T47D (cell line): ENCODE measurements around the gene ATP5ME.

Experiments
- DNase-seq, 2 experiments: peaks; one replicate each; pipeline versions ENCODE4 v3.0.0 to v3.0.0-alpha.2; 2011 to 2012; ENCODE audit warnings: low read depth in 1 of 2, low spot score in 1 of 2
- JUND ChIP-seq: IDR thresholded peaks from 2 replicates; pipeline ENCODE4 v1.6.1; 2012; ENCODE audit warnings: low read depth
- in situ Hi-C: cut with HindIII; loops from 2 replicates; pipeline ENCODE4 v1.10.0; 2016; ENCODE audit warnings: low sequenced_read_pairs, low pct_unique_long_range_greater_than_20kb

The ATP5ME gene

DNA sequence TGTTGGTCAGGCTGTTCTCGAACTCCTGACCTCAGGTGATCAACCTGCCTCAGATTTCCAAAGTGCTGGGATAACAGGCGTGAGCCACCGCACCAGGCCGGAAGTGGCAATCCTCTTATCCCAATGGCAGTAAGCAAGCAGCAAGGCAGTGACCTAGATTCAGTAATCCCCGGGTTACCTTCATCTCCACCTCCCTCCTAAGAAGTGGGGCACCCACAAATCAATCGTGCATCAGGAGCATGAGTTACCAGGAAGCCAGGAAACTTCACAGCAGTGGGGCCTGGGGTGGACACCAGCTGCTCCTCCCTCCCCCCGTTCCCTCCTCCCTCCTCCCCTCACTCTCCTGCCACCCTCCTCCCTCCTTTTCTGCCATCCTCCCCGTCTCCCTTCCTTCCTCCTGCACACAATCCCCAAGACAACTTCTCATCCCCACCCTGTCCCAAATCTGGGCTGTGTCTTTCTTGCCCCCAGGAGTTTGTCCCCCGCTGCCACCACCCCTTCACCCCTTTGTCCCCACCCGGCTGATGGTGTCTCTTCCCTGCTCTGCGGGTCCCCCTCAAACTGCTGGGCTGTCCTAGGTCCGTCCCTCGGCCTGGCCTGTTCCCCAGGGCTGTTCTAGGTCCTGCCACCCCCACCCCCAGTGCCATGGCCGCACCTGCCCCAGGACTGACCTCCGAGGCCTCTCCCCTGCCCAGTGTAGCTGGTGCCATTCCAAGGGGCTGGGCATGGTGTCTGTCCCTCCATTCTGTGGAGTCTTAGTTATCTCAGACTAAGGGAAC, 46.5 kb downstream of the ATP5ME start:
- in situ Hi-C loops, result no loop called here

DNA sequence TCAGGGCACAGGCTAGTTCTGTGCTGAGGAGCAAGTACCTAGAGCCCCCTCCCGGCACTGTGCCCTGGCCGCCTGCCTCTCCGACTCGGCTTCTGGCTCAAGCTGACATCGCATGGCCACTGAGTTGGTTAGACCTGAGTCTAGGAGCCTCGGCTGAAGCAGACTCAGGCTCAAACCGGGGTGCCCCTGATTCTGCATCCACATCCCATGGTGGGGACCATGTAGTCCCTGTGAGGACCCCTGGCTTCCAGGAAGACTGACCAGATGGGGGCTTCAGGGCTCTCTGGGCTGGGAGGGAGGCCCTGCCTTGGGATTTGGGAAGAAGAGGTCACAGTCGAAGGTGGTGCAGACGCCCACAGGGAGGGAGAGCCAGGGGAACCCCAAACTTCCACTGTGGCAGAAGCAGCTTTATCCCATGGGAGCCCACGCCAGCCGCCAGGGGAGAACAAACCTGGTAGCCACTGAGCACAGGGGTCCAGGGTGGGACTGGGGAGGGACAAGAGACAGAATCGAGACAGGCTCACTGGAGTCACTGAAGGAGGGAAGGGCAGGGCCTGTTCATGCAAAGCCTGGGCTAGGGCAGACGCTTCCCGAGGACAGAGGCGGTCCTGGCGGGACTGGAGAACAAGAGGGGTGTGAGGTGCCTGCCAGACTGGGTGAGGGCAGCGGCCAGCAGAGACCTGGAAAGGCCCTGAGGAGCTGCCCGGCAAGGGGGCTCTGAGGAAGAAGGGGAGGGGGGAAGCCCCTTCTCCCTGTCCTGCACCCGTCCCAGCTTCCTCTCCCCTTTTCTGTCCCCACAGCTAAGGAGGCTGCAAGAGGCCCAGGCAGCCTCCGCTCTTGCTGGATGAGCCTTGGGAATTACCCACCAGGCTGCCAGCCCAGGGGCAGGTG, 47.6 kb downstream of the ATP5ME start:
- DNase-seq, result no peak
- TF ChIP-seq JUND, result no peak
- in situ Hi-C loops, result no loop called here

More for the DNA sequence above, 46.5 kb downstream of the ATP5ME start:
- DNase-seq, result no peak
- no peak for TF ChIP-seq JUND

DNA sequence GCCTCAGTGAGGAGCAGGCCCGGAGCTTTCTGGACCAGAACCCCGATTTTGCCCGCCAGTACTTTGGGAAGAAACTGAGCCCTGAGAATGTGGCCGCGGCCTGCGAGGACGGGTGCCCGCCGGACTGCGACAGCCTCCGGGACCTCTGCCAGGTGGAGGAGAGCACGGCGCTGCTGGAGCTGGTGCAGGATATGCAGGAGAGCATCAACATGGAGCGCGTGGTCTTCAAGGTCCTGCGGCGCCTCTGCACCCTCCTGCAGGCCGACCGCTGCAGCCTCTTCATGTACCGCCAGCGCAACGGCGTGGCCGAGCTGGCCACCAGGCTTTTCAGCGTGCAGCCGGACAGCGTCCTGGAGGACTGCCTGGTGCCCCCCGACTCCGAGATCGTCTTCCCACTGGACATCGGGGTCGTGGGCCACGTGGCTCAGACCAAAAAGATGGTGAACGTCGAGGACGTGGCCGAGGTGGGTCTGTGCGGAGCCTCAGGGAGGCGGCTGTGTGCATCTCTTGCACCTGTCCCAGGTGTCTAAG, 48.4 kb downstream of the ATP5ME start:
- in situ Hi-C loops, result no loop called here
- DNase-seq, result no peak
- TF ChIP-seq JUND, result no peak

DNA sequence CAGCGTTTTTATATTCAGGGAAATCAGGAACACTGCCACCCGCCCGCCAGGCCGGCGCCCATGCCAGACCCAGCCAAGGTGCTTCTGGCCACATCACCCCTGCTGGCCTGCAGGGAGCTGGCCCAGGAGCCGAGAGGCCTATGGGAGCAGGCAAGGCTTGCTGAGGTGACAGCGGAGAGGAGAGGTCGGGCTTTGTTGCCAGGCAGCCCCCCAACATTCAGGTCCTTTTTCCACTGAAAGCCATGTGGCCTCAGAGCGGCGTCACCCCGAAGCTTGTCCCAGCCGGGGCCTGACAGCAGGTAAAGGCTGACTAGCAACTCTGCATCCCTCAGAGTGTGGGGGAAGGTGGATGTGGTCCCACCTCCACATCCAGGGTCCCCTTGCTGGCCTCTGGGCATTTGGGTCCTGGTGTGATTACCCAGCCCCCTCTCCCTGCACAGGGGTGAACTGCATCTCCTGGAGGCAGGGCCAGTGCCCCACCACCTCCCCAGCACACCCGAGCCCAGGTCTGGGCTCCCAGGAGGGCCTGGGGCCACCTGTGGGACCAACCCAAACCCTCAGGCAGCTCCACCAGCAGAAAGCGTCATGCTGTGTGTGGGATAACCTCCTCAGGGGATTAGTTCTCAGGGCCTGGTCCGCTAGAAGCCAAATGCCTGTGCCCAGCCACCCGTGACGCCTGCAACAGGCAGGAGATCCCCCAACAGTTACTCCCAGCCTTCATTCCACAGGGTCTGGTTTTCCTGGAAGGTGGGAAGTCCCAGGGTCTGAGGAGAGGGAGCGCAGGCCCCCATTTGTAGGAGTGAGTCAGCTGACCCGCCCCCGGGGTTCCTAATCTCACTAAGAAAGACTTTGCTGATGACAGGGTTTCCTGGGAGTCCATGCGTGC, 49.1 kb downstream of the ATP5ME start, which contains the start of gene PDE6B:
PDE6B (plus strand) TSS at position 869 of the 886 bp plus-strand sequence. CDS start 54 bp downstream, outside the sequence.
- no peak for DNase-seq
- in situ Hi-C loops, result no loop called here
- TF ChIP-seq JUND, result no peak

DNA sequence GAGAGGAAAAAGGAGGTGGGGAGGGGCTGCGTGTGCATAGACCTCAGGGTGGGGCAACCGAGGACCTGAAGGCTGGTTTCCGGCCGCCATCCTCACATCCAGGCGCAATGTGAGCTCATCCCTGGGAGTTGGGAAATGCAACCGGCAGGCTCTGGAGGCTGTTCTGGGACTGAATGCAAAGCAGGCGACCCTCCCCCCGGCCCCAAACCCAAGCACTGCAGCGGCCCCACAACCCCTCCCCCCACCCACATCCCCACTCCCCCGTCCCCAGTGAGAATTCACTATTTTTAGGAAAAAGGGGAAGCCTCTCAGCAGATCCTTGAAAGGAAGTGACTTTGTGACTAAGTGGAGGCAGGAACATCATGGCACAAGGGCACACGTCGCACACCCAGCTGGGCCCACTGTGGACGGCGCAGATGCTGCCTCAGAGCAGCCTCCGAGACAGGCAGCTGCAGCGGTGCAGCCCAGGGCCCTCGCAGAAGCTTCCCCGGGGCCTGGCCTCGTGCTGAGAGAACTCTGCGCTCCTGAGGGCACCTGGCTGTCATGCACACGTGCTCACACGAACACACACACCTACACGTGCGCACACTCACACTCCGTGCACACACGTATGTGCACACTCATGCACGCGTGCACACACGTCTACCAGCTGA, 50.0 kb downstream of the ATP5ME start:
- DNase-seq, result no peak
- in situ Hi-C loops, result no loop called here
- no peak for TF ChIP-seq JUND

DNA sequence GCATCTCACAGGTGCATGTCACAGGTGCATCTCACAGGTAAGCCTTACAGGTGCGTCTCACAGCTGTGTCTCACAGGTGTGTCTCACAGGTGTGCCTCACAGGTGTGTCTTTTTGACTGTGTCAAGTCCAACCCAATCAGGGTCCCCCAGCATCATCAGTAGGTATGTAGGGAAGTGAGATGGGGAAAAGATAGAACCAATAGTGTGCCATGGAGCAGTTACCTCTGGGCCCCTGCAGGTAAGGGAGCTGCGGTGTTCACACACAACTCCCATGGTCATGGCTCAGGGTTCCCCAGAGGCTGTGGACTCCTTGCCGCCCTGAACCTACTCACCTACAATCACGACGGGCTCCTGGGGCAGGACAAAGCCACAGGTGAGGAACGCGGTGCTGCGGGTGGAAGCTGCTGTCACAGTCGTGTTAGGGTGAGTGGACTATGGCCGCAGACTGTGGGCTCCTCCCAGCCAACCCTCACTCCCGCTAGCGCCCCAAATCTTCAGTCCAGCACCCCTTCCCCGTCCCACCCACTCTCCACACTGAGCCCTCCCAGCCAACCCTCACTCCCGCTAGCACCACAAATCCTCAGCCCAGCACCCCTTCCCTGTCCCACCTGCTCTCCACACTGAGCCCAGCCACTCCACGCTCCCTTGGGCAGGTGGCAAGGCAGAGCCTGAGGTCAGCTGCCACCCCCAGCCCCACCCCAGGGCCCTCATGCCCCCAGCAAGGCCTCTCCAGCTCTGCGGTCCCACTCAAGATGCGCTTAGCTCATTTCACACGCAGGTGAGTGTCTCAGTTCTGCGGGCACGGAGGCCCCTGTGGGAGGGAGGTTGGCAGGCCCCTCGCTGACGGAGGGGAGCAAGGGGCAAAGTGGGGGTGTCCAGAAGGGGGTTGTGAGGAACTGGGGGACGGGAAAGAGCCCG, 50.8 kb downstream of the ATP5ME start:
- DNase-seq, result no peak
- in situ Hi-C loops, result no loop called here
- TF ChIP-seq JUND, result no peak
